Astrocyte (in vitro differentiated cells and primary cell): ENCODE results near the gene BEX1.

ENCODE experiments used
- EZH2 ChIP-seq: IDR thresholded peaks from 2 replicates; pipeline ENCODE4 v1.6.1; 2012; ENCODE audit warnings: mild to moderate bottlenecking, low read length, inconsistent platforms; ENCODE audit not compliant: insufficient read depth
- TF ChIP-seq, protein P1 (sequence below): IDR thresholded peaks from 2 replicates; pipeline ENCODE4 v1.5.1; 2011; ENCODE audit warnings: low read depth, mild to moderate bottlenecking, inconsistent platforms, low read length, moderate library complexity; ENCODE audit not compliant: insufficient read depth

- TF ChIP-seq, protein P1, sequence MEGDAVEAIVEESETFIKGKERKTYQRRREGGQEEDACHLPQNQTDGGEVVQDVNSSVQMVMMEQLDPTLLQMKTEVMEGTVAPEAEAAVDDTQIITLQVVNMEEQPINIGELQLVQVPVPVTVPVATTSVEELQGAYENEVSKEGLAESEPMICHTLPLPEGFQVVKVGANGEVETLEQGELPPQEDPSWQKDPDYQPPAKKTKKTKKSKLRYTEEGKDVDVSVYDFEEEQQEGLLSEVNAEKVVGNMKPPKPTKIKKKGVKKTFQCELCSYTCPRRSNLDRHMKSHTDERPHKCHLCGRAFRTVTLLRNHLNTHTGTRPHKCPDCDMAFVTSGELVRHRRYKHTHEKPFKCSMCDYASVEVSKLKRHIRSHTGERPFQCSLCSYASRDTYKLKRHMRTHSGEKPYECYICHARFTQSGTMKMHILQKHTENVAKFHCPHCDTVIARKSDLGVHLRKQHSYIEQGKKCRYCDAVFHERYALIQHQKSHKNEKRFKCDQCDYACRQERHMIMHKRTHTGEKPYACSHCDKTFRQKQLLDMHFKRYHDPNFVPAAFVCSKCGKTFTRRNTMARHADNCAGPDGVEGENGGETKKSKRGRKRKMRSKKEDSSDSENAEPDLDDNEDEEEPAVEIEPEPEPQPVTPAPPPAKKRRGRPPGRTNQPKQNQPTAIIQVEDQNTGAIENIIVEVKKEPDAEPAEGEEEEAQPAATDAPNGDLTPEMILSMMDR = no peak
- no peak for TF ChIP-seq EZH2
Observed at GRCh38 chrX:103101299-103102042, 37.5 kb upstream of the BEX1 start.
